ENCODE measurements around the gene STRBP. TPM values are rescaled to one million over a fixed set of nuclear protein-coding genes. Genes with fewer than 3 reads are reported as not detected.
"Not testable (repeated sequence)": the region's sequence is repeated elsewhere in the genome, so short reads cannot be mapped to it uniquely, and the experiment has no call there.

The STRBP gene
- polyA plus RNA-seq, 1 donor = 9.3 TPM

GRCh38 chr9:123187131-123187530, 81.3 kb downstream of the STRBP start:
- no peak for DNase-seq

- not testable (repeated sequence) for DNase-seq
These were observed 82.4 kb downstream of the STRBP start for GRCh38 chr9:123186029-123186428.

GRCh38 chr9:123176949-123177348, 91.4 kb downstream of the STRBP start:
- no peak for DNase-seq

GRCh38 chr9:123175854-123176629, 92.3 kb downstream of the STRBP start:
- DNase-seq = no peak

- no peak for DNase-seq
These were observed 93.4 kb downstream of the STRBP start for GRCh38 chr9:123174887-123175518.

- no peak for DNase-seq
These were observed 94.3 kb downstream of the STRBP start for GRCh38 chr9:123174079-123174478.

- DNase-seq = no peak
These were observed 98.5 kb downstream of the STRBP start for GRCh38 chr9:123169926-123170325.

- DNase-seq = no peak
These were observed 99.8 kb downstream of the STRBP start for GRCh38 chr9:123168586-123168985.

GRCh38 chr9:123167474-123167873, 100.9 kb downstream of the STRBP start:
- no peak for DNase-seq

- DNase-seq = no peak
These were observed 102.6 kb downstream of the STRBP start for GRCh38 chr9:123165813-123166212.

GRCh38 chr9:123164285-123164684, 104.1 kb downstream of the STRBP start:
- no peak for DNase-seq

- no peak for DNase-seq
These were observed 105.5 kb downstream of the STRBP start for GRCh38 chr9:123162791-123163345.

- DNase-seq = no peak
These were observed 106.0 kb downstream of the STRBP start for GRCh38 chr9:123162360-123162759.

GRCh38 chr9:123157221-123157620, 111.2 kb downstream of the STRBP start:
- DNase-seq = no peak

- DNase-seq = no peak
These were observed 117.5 kb downstream of the STRBP start for GRCh38 chr9:123150708-123151503.

GRCh38 chr9:123149067-123149466, 119.3 kb downstream of the STRBP start:
- no peak for DNase-seq

GRCh38 chr9:123138163-123138562, 130.2 kb downstream of the STRBP start:
- DNase-seq = no peak

GRCh38 chr9:123135430-123135829, 133.0 kb downstream of the STRBP start:
- no peak for DNase-seq

GRCh38 chr9:123132696-123133095, 135.7 kb downstream of the STRBP start:
- DNase-seq = no peak

GRCh38 chr9:123131993-123132392, 136.4 kb downstream of the STRBP start:
- no peak for DNase-seq

GRCh38 chr9:123131258-123131657, 137.1 kb downstream of the STRBP start:
- DNase-seq = no peak

- DNase-seq = no peak
These were observed 139.0 kb downstream of the STRBP start for GRCh38 chr9:123129423-123129822.

GRCh38 chr9:123128591-123128990, 139.8 kb downstream of the STRBP start:
- no peak for DNase-seq
